Skeletal muscle satellite cell (primary cell): ENCODE results near the gene CAPN10. TPM values are rescaled to one million over a fixed set of nuclear protein-coding genes. Genes with fewer than 3 reads are reported as not detected.
"Not testable (repeated sequence)": the region's sequence is repeated elsewhere in the genome, so short reads cannot be mapped to it uniquely, and the experiment has no call there.

Experiments used
- H3K27me3 ChIP-seq: 2 replicates; pipeline ENCODE4 v1.7.0; 2013; ENCODE audit warnings: low read length; ENCODE audit not compliant: control insufficient read depth, insufficient read depth
- H3K36me3 ChIP-seq: 2 replicates; pipeline ENCODE4 v1.7.0; 2013; ENCODE audit warnings: mild to moderate bottlenecking, control low read depth, low read length; ENCODE audit not compliant: insufficient read depth
- H3K4me1 ChIP-seq: 2 replicates; pipeline ENCODE4 v1.7.0; 2013; ENCODE audit warnings: low read length; ENCODE audit not compliant: control insufficient read depth, insufficient read depth
- H3K4me2 ChIP-seq: 2 replicates; pipeline ENCODE4 v1.7.0; 2013; ENCODE audit warnings: mild to moderate bottlenecking, low read length
- H3K4me3 ChIP-seq: 2 replicates; pipeline ENCODE4 v1.7.0; 2013; ENCODE audit warnings: low read length
- H3K9ac ChIP-seq: 2 replicates; pipeline ENCODE4 v1.7.0; 2013; ENCODE audit warnings: mild to moderate bottlenecking, low read depth, low read length, moderate library complexity
- H3K9me3 ChIP-seq: replicated peaks from 2 replicates; pipeline ENCODE4 v1.7.0; 2013; ENCODE audit warnings: mild to moderate bottlenecking, control low read depth, low read length
- total RNA-seq: library from RNA; depleted of rRNA; stranded (reverse); fragments of >200 nt; gene quantifications from 2 replicates; pipeline ENCODE4 v1.2.3, GENCODE V29; 2012; rRNA removed

The CAPN10 gene, protein sequence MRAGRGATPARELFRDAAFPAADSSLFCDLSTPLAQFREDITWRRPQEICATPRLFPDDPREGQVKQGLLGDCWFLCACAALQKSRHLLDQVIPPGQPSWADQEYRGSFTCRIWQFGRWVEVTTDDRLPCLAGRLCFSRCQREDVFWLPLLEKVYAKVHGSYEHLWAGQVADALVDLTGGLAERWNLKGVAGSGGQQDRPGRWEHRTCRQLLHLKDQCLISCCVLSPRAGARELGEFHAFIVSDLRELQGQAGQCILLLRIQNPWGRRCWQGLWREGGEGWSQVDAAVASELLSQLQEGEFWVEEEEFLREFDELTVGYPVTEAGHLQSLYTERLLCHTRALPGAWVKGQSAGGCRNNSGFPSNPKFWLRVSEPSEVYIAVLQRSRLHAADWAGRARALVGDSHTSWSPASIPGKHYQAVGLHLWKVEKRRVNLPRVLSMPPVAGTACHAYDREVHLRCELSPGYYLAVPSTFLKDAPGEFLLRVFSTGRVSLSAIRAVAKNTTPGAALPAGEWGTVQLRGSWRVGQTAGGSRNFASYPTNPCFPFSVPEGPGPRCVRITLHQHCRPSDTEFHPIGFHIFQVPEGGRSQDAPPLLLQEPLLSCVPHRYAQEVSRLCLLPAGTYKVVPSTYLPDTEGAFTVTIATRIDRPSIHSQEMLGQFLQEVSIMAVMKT
- 13.4 and 15.7 TPM in 2 replicates for total RNA-seq

DNA sequence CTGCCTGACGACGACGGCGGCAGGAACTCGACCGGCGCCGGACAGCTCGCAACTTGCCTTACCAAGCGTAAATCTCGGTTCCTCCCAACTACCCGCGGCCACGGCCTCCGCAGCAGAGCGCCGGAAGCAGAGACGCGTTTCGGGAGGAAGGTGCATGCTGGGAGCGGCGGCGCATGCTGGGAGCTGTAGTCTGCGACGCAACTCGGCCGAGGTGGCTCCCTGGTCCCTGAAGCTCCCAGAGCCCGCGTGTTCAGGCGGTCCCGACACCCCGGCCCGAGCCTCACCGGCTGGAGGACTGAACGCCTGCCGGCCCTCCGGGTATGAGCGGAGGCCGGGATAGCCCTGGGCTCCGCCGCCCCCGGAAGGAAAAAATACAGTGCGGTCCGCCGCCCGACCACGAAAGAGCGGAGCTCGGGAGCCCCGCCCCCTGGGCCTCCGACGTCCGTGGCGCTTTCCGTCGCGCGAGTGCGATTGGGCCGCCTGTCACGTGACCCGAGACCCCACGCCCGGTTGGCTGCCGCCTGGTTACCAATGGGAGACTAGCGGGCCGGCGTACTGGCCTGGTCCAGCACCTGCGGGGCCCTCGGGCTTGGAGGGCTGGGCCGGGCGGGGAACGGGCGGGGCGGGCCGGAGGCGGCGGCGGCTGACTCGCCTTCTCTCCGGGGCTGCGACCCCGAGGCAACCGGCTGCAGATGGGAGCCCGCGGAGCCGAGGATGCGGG, at the start of gene CAPN10:
CAPN10 (plus strand) TSS at position 537 of the 721 bp plus-strand sequence; CDS start at position 715, 178 bp downstream.
- Histone ChIP-seq H3K4me1 (peaks cover 29% of the 10 kb centered on the region), H3K9me3 (no peaks in the 10 kb centered on the region), H3K4me2 (peak within 1 kb of the TSS; percentile 93)

DNA sequence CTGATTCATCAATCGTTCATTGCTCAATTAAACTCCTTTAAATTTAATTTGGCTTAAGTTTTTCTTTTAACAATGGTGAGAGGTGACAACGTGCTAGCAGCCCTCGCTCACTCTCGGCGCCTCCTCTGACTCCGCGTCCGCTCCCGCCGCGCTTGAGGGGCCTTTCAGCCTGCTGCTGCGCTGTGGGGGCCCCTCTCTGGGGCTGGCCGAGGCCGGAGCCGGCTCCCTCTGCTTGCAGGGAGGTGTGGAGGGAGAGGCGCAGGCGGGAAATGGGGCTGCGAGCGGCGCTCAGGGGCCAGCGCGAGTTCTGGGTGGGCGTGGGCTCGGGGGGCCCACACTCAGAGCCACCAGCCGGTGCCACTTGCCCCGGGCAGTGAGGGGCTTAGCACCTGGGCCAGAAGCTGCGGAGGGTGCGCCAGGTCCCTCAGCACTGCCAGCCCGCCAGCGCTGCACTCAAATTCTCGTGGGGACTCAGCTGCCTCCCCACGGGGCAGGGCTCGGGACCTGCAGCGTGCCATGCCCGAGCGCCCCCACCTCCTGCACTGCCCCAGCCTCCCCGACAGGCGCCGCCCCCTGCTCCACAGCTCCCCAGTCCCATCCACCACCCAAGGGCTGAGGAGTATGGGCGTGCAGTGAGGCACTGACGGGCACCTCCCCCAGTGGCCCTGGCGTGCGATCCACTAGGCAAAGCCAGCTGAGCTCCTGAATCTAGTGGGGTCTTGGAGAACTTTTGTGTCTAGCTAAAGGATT, 48.3 kb upstream of the CAPN10 start:
- no peaks in the 10 kb centered on the region for H3K27me3 ChIP-seq
- H3K9me3 ChIP-seq: no peaks in the 10 kb centered on the region
- peaks cover 13% of the 10 kb centered on the region for H3K36me3 ChIP-seq
- H3K9ac ChIP-seq: no peak overlapping the region
- H3K4me1 ChIP-seq: no peaks in the 10 kb centered on the region
- no peak overlapping the region for H3K4me2 ChIP-seq
- no peak overlapping the region for H3K4me3 ChIP-seq

More for the DNA sequence above, at the start of gene CAPN10:
- Histone ChIP-seq H3K4me3 (peak within 1 kb of the TSS; percentile 85), H3K36me3 (peaks cover 15% of the 10 kb centered on the region), H3K27me3 (no peaks in the 10 kb centered on the region), H3K9ac (peak within 1 kb of the TSS; percentile 99)

DNA sequence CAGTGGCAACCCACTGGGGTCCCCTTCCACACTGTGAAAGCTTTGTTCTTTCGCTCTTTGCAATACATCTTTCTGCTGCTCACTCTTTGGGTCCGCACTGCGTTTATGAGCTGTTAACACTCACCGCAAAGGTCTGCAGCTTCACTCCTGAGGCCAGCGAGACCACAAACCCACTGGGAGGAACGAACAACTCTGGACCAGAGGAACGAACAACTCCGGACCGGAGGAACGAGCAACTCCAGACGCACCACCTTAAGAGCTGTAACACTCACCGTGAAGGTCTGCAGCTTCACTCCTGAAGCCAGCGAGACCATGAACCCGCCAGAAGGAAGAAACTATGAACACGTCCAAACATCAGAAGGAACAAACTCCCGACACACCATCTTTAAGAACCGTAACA, 47.4 kb upstream of the CAPN10 start:
- H3K9ac ChIP-seq, H3K4me2 ChIP-seq, H3K4me3 ChIP-seq, H3K9me3 ChIP-seq, H3K27me3 ChIP-seq, H3K4me1 ChIP-seq: not testable (repeated sequence)
- H3K36me3 ChIP-seq: peaks cover 13% of the 10 kb centered on the region

DNA sequence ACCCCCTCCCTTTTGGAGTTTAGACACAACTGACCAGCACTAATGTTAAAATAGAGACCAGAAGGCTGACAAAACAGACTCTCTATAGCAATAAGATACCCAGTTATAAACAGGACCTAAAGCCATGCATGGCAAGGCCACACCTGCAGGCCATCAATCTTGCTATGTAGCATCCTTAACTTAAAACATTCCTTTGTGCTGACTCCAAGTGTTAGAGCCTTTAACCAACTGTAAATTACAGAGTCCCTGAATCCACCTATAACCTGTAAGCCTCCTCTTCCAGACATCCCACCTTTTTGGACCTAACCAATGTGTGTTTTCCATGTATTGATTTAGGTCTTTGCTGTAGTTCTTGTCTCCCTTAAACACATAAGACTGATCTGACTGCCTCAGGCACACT, 46.6 kb upstream of the CAPN10 start:
- Histone ChIP-seq H3K36me3 (peaks cover 13% of the 10 kb centered on the region), H3K9me3 (no peaks in the 10 kb centered on the region), H3K4me1 (no peaks in the 10 kb centered on the region), H3K4me2 (no peak overlapping the region), H3K4me3 (no peak overlapping the region), H3K9ac (no peak overlapping the region), H3K27me3 (no peaks in the 10 kb centered on the region)

DNA sequence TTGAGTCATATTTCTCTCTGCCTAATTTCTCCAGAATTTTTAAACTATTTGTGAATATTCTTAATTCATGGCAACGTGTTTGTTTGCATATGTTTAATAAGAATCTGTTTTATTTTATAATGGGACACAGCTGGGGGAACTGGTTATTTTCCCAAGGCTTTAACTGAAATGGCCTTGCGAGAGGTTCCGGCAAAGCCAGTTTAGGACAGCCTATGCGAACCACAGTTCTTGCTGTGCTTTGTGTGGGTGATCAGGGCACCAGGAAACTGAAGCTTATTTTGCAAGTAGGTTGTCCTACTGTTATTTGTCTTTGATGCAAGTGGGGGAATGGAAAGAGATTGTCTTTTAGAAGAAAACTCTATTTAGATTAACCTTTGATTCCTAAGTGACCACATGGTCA, 35.2 kb upstream of the CAPN10 start:
- H3K27me3 ChIP-seq: no peaks in the 10 kb centered on the region
- H3K4me2 ChIP-seq: no peak overlapping the region
- no peaks in the 10 kb centered on the region for H3K9me3 ChIP-seq
- H3K4me1 ChIP-seq: no peaks in the 10 kb centered on the region
- no peak overlapping the region for H3K4me3 ChIP-seq
- no peaks in the 10 kb centered on the region for H3K36me3 ChIP-seq
- H3K9ac ChIP-seq: no peak overlapping the region

DNA sequence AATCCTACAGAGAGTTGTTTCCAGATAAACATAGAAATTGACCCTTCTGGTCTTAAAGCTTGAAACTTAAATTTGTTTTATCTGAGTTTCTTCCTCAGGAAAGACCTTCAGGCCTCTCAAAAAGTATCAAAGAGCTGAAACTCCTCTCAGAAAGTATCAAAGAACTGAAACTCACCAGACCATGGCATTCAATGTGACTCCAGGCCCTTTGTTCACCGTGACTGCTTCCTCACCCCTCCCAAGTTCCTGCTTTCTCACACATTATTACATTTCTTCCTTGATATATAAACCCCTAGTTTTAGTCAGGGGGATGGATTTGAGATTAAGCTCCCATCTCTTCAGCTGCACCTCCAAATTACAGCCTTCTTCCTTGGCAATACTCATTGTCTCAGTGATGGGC, 34.7 kb upstream of the CAPN10 start:
- H3K4me3 ChIP-seq: no peak overlapping the region
- H3K4me1 ChIP-seq: no peaks in the 10 kb centered on the region
- no peak overlapping the region for H3K4me2 ChIP-seq
- H3K36me3 ChIP-seq: no peaks in the 10 kb centered on the region
- no peaks in the 10 kb centered on the region for H3K27me3 ChIP-seq
- H3K9ac ChIP-seq: no peak overlapping the region
- H3K9me3 ChIP-seq: no peaks in the 10 kb centered on the region

DNA sequence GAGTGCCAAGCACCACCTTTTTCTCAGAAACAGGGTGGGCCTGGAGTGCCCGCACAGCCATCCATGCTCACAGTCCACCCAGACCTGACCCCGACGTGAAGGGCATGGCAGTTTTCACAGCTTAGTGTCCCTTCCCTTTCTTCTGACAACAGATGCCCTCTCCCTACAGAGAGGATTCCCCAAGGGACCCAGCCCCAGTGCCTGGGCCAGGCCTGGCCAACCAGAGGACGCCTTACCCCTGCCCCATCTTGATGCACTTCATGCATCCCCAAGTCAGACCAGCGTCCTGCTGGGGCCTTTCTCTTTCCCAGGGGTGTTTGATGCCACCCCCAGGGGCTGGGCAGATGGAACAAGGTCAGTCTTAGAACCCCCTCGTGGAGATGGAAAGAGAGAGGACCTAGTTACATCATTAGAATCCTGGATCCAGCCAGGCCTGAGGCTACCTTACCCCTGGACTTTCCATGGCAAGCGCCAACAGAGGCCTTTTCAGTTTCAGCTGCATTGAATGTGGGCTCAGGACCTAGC, 32.5 kb upstream of the CAPN10 start:
- Histone ChIP-seq H3K9me3 (no peaks in the 10 kb centered on the region), H3K4me2 (no peak overlapping the region), H3K4me3 (no peak overlapping the region), H3K27me3 (no peaks in the 10 kb centered on the region), H3K9ac (no peak overlapping the region), H3K4me1 (peaks cover 6% of the 10 kb centered on the region), H3K36me3 (no peaks in the 10 kb centered on the region)

DNA sequence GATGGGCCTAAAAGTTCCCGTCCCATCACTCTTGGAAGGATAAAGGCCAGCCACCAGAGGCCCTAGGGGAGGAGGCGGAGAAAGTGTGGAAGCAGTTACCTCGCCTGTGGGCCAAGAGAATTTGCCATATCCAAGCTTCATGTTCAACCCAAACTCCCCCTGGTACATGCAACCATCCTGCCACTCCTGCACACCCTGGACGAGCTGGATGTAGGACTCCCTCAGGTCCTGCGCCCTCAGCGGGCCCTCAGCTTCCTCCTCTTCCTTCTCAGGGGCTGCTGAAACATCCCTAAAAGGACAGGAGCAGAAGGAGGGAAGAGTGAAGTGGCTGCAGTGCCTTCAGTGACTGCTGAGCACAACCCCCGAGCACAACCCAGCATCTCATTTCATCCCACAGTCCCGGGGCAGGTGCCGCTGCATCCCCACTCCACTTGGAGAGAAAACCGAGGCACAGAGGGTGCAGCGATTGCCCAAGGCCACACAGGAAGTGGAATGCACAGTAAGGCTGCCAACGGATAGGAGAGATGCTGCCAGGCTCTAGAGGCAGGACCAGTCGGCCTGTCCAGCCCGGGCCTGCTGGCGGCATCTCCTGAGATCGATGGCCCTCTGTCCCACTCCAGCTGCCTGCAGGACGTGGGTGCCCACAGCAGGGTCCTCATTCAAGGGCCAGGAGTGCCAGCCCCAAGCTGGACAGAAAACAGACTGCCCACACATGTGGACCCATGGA, 31.6 kb upstream of the CAPN10 start:
- Histone ChIP-seq H3K9ac (no peak overlapping the region), H3K36me3 (no peaks in the 10 kb centered on the region), H3K4me1 (peaks cover 16% of the 10 kb centered on the region), H3K9me3 (no peaks in the 10 kb centered on the region), H3K4me3 (no peak overlapping the region), H3K4me2 (no peak overlapping the region), H3K27me3 (no peaks in the 10 kb centered on the region)

DNA sequence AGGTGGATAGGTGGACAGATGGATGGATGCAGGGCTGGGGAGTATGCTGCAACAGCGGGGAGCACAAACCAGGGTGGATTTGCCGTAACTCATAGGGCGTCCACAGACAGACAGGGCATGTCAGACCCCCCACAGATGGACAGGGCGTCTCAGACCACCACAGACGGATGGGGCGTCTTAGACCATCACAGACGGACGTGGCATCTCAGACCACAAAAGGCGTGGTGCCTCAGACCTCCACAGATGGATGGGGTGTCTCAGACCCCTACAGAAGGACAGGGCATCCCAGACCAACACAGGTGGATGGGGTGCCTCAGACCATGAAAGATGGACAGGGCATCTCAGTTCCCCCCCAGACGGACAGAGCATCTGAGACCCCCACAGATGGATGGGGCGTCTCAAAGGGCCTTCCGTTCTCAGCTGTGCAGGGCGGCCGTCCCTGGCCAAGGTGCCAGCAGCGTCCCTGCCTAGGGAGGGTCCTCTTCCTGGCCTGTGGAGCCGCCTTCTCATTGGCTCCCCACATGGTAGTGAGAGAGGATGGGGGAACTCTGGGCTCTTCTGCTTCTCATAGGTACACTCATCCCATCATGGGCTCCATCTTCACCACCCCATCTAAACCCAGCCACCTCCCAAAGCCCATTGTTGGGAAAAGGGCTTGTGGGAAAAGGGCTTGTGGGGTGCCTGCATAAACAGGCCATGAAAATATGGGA, 30.8 kb upstream of the CAPN10 start:
- Histone ChIP-seq H3K27me3 (no peaks in the 10 kb centered on the region), H3K4me3 (no peak overlapping the region), H3K4me2 (no peak overlapping the region), H3K9me3 (no peaks in the 10 kb centered on the region), H3K4me1 (peaks cover 17% of the 10 kb centered on the region), H3K9ac (no peak overlapping the region), H3K36me3 (no peaks in the 10 kb centered on the region)

DNA sequence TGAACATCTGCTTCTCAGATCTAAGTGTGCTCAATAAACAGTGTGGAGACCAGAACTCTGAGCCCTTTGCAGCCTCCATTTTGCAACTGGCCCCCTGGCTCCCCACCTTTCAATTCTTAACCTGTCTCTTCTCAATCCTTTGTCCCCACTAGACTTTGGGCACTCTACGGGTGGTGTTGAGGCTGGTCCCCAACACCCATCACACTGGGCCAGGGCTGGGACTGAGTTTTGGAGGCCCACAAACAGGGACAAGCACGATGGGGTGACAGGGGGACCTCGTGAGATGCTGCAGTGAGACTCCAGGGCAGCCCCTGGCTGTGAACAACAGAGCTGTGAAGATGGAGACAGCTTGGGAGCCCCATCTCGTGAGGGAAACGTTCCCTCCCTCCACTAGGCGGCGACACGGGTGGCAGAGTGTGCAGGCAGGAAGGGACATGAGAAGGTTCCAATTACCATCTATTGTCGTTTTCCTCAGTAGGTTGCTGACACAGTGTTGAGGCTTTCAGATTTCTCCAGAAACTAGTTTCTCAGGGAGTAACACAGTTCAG, 29.9 kb upstream of the CAPN10 start:
- H3K9me3 ChIP-seq: no peaks in the 10 kb centered on the region
- H3K4me3 ChIP-seq: no peak overlapping the region
- H3K4me2 ChIP-seq: no peak overlapping the region
- no peak overlapping the region for H3K9ac ChIP-seq
- no peaks in the 10 kb centered on the region for H3K36me3 ChIP-seq
- H3K4me1 ChIP-seq: peaks cover 22% of the 10 kb centered on the region
- no peaks in the 10 kb centered on the region for H3K27me3 ChIP-seq
